IMR-90 (cell line): Measurements from ENCODE around the gene CPA3.

Experiments
- CEBPB ChIP-seq: IDR thresholded peaks from 2 replicates; pipeline ENCODE4 v1.6.1; 2012; ENCODE audit warnings: low read depth, low read length, improper control_type of control experiment
- CHD1 ChIP-seq: IDR thresholded peaks from 2 replicates; pipeline ENCODE4 v1.6.1; 2012; ENCODE audit warnings: low read depth, low read length, improper control_type of control experiment
- FOS ChIP-seq: fragments of 150-350 bp; IDR thresholded peaks from 2 replicates; pipeline ENCODE4 v1.6.1; 2016; ENCODE audit warnings: low read depth, low read length
- MAFK ChIP-seq: IDR thresholded peaks from 2 replicates; pipeline ENCODE4 v1.6.1; 2012; ENCODE audit warnings: low read depth, low read length, improper control_type of control experiment
- MXI1 ChIP-seq: IDR thresholded peaks from 2 replicates; pipeline ENCODE4 v1.6.1; 2012; ENCODE audit warnings: low read depth, mild to moderate bottlenecking, low read length, moderate library complexity, borderline replicate concordance
- NFE2L2 ChIP-seq: fragments of 150-350 bp; IDR thresholded peaks from 2 replicates; pipeline ENCODE4 v1.6.1; 2016; ENCODE audit warnings: low read depth, mild to moderate bottlenecking, low read length
- POLR2A ChIP-seq: IDR thresholded peaks from 2 replicates; pipeline ENCODE4 v1.6.1; 2012; ENCODE audit warnings: mild to moderate bottlenecking, low read depth, low read length
- RAD21 ChIP-seq: IDR thresholded peaks from 2 replicates; pipeline ENCODE4 v1.6.1; 2012; ENCODE audit warnings: low read length, improper control_type of control experiment
- RCOR1 ChIP-seq: IDR thresholded peaks from 2 replicates; pipeline ENCODE4 v1.6.1; 2012; ENCODE audit warnings: mild to moderate bottlenecking, low read length, improper control_type of control experiment; ENCODE audit not compliant: insufficient replicate concordance
- RFX5 ChIP-seq: IDR thresholded peaks from 2 replicates; pipeline ENCODE4 v1.8.0; 2012; ENCODE audit warnings: low read depth, mild to moderate bottlenecking, low read length, moderate library complexity
- SMC3 ChIP-seq: fragments of 150-350 bp; IDR thresholded peaks from 2 replicates; pipeline ENCODE4 v1.6.1; 2016; ENCODE audit warnings: low read depth, mild to moderate bottlenecking, antibody characterized with exemption, low read length, moderate library complexity
- TF ChIP-seq, protein P1 (sequence below): conservative IDR thresholded peaks from 2 replicates; pipeline ENCODE4 v1.5.1; 2012; ENCODE audit warnings: mild to moderate bottlenecking, low read depth, low read length, improper control_type of control experiment
- TF ChIP-seq, protein P2 (sequence below): fragments of 150-350 bp; IDR thresholded peaks from 2 replicates; pipeline ENCODE4 v1.6.1; 2017; ENCODE audit warnings: mild to moderate bottlenecking, antibody characterized with exemption, low read length, low read depth

DNA sequence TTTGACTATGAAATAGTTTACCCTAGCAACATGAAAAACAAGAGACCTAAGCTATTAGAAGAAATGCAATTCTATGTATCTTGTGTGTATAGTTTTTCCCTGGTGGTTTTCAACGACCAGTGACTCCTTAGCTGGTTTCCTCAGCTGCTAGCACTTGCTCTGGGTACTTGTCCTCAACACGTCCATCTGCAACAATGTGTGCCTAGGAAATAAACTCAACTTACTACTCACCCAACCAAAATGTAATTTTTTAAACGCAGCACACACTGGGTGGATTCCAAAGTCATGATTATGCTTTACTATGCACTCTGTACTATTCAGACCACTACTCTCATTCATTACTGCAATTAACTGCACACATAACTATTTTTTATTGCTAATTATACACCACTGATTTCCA, 31.0 kb downstream of the CPA3 start:
- TF ChIP-seq RAD21 (no peak), MAFK (no peak), MXI1 (no peak), POLR2A (no peak), RFX5 (no peak), RCOR1 (no peak), CEBPB (no peak), CHD1 (no peak), SMC3 (no peak), NFE2L2 (no peak), FOS (no peak)
- TF ChIP-seq, protein P1, sequence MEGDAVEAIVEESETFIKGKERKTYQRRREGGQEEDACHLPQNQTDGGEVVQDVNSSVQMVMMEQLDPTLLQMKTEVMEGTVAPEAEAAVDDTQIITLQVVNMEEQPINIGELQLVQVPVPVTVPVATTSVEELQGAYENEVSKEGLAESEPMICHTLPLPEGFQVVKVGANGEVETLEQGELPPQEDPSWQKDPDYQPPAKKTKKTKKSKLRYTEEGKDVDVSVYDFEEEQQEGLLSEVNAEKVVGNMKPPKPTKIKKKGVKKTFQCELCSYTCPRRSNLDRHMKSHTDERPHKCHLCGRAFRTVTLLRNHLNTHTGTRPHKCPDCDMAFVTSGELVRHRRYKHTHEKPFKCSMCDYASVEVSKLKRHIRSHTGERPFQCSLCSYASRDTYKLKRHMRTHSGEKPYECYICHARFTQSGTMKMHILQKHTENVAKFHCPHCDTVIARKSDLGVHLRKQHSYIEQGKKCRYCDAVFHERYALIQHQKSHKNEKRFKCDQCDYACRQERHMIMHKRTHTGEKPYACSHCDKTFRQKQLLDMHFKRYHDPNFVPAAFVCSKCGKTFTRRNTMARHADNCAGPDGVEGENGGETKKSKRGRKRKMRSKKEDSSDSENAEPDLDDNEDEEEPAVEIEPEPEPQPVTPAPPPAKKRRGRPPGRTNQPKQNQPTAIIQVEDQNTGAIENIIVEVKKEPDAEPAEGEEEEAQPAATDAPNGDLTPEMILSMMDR: no peak
- TF ChIP-seq, protein P2, sequence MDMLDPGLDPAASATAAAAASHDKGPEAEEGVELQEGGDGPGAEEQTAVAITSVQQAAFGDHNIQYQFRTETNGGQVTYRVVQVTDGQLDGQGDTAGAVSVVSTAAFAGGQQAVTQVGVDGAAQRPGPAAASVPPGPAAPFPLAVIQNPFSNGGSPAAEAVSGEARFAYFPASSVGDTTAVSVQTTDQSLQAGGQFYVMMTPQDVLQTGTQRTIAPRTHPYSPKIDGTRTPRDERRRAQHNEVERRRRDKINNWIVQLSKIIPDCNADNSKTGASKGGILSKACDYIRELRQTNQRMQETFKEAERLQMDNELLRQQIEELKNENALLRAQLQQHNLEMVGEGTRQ: no peak
